Hematopoietic multipotent progenitor cell treated with erythropoietin and hydrocortisone succinate and interleukin-3 and kit ligand, for 8 days (in vitro differentiated cells): ENCODE results near the gene CLPSL1.

Source experiments
- DNase-seq: peaks from one replicate; pipeline ENCODE4 v3.0.0-alpha.2; 2015

Gene CLPSL1

GRCh38 chr6:35798706-35799105 is 17.9 kb downstream of the CLPSL1 start:
- no peak for DNase-seq

GRCh38 chr6:35801148-35801547 is 20.3 kb downstream of the CLPSL1 start:
- DNase-seq, result no peak

GRCh38 chr6:35804996-35805736 is 24.3 kb downstream of the CLPSL1 start, which contains the start of gene LHFPL5:
Gene LHFPL5 (plus strand): TSS chr6:35805352. CDS start chr6:35805671, 319 bp downstream.
- peak; percentile 21 for DNase-seq

- DNase-seq, result peak; percentile 29
Measured at GRCh38 chr6:35808688-35809087, 27.9 kb downstream of the CLPSL1 start.

- DNase-seq, result no peak
Measured at GRCh38 chr6:35809809-35810208, 29.0 kb downstream of the CLPSL1 start.

GRCh38 chr6:35810971-35811698 is 30.3 kb downstream of the CLPSL1 start:
- no peak for DNase-seq

- no peak for DNase-seq
Measured at GRCh38 chr6:35811699-35811995, 30.8 kb downstream of the CLPSL1 start.

- DNase-seq, result no peak
Measured at GRCh38 chr6:35817515-35817914, 36.7 kb downstream of the CLPSL1 start.

- no peak for DNase-seq
Measured at GRCh38 chr6:35823601-35824000, 42.8 kb downstream of the CLPSL1 start.

- no peak for DNase-seq
Measured at GRCh38 chr6:35824552-35825192, 43.9 kb downstream of the CLPSL1 start.

- DNase-seq, result no peak
Measured at GRCh38 chr6:35829306-35829705, 48.5 kb downstream of the CLPSL1 start.

GRCh38 chr6:35831257-35832007 is 50.6 kb downstream of the CLPSL1 start:
- DNase-seq, result no peak

- DNase-seq, result peak; percentile 27
Measured at GRCh38 chr6:35833536-35833935, 52.7 kb downstream of the CLPSL1 start.
